KOPT-K1 (cell line): ENCODE measurements around the gene CSH1.
"Not testable (repeated sequence)": the region's sequence is repeated elsewhere in the genome, so short reads cannot be mapped to it uniquely, and the experiment has no call there.

Source experiments
- H3K27ac ChIP-seq: fragments of 200-600 bp; sonication (generic); 2 replicates; pipeline ENCODE4 v1.5.1; 2016; ENCODE audit warnings: antibody characterized with exemption, mild to moderate bottlenecking, low read depth, low read length; ENCODE audit not compliant: poor library complexity, severe bottlenecking
- H3K36me3 ChIP-seq: fragments of 200-600 bp; sonication (generic); 2 replicates; pipeline ENCODE4 v1.5.1; 2017; ENCODE audit warnings: antibody characterized with exemption, mild to moderate bottlenecking, low read length, moderate library complexity; ENCODE audit not compliant: insufficient read depth
- H3K9me3 ChIP-seq: fragments of 200-600 bp; sonication (generic); 2 replicates; pipeline ENCODE4 v1.5.1; 2017; ENCODE audit warnings: antibody characterized with exemption, low read length, mild to moderate bottlenecking; ENCODE audit not compliant: insufficient read depth, poor library complexity, severe bottlenecking

The CSH1 gene

GRCh38 chr17:63896524-63897354, at the start of gene CSH1:
CSH1 (minus strand) TSS chr17:63896574; CDS start chr17:63896511, 63 bp downstream.
- H3K27ac ChIP-seq, H3K36me3 ChIP-seq, H3K9me3 ChIP-seq: not testable (repeated sequence)

- Histone ChIP-seq H3K9me3 (no peaks in the 10 kb centered on the region), H3K36me3 (no peaks in the 10 kb centered on the region), H3K27ac (no peak overlapping the region)
Measured at GRCh38 chr17:63945784-63946439, 49.5 kb upstream of the CSH1 start.

GRCh38 chr17:63944736-63945499, 48.5 kb upstream of the CSH1 start:
- H3K27ac ChIP-seq = no peak overlapping the region
- H3K9me3 ChIP-seq = no peaks in the 10 kb centered on the region
- no peaks in the 10 kb centered on the region for H3K36me3 ChIP-seq

- Histone ChIP-seq H3K27ac (no peak overlapping the region), H3K9me3 (no peaks in the 10 kb centered on the region), H3K36me3 (no peaks in the 10 kb centered on the region)
Measured at GRCh38 chr17:63943745-63944144, 47.4 kb upstream of the CSH1 start.

GRCh38 chr17:63942309-63942985, 46.1 kb upstream of the CSH1 start:
- H3K36me3 ChIP-seq = no peaks in the 10 kb centered on the region
- no peaks in the 10 kb centered on the region for H3K9me3 ChIP-seq
- no peak overlapping the region for H3K27ac ChIP-seq

DNA sequence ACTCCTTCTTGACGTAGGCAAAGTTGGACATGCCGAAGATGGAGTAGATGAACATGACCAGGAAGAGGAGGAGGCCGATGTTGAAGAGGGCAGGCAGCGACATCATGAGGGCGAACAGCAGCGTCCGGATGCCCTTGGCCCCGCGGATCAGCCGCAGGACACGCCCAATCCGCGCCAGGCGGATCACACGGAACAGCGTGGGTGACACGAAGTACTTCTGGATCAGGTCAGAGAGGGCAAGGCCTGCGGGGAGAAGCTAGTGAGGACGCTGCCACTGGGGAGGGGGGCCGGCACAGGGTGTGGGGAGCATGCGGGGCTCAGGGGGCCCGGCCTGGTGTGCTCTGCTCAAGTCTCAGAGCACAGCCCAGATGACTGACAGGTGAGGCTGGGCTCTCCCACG, 45.4 kb upstream of the CSH1 start:
- H3K36me3 ChIP-seq = no peaks in the 10 kb centered on the region
- H3K27ac ChIP-seq = no peak overlapping the region
- H3K9me3 ChIP-seq = no peaks in the 10 kb centered on the region

- Histone ChIP-seq H3K27ac (no peak overlapping the region), H3K9me3 (no peaks in the 10 kb centered on the region), H3K36me3 (no peaks in the 10 kb centered on the region)
Measured at GRCh38 chr17:63941162-63941561, 44.8 kb upstream of the CSH1 start.

- H3K36me3 ChIP-seq = no peaks in the 10 kb centered on the region
- H3K27ac ChIP-seq = no peak overlapping the region
- H3K9me3 ChIP-seq = no peaks in the 10 kb centered on the region
Measured at GRCh38 chr17:63940584-63940983, 44.2 kb upstream of the CSH1 start.

DNA sequence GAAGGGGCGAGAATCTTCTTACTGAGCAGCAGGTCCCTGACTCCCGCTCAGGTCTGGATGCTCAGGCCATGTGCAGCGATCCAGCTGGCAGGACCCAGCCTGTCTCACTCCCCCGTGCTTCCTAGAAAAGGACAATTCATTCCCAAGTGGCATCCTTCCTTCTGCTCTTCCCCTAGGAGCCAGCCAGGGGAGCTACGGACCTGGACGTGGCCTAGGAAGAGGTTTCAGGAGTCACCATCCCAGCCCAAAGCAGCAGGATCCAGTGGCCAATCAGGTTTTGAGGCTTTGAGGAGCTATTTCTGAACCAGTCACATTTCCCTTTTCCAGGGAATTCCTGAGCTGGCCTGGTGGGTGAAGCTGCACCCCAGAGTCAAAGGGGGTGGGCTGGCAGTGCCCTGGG, 43.5 kb upstream of the CSH1 start:
- Histone ChIP-seq H3K36me3 (no peaks in the 10 kb centered on the region), H3K9me3 (no peaks in the 10 kb centered on the region), H3K27ac (no peak overlapping the region)

DNA sequence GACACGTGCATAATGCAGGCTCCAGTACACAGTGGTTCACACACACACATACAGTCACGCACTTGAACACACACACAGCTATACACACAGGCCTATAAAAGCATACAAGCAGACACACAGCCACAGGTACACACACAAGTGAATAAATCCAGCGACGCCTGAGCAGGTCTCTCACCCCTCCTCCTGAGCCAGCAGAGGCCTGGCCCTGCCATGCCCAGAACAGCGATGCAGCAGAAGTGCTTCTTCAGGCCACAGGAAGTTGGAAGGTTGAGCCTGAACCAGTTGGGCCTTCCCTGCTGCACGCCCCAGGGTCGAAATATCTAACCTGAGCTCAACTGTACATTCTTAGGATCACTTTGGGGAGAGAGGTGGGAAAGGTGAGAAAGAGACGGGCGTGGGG, 43.0 kb upstream of the CSH1 start:
- Histone ChIP-seq H3K9me3 (no peaks in the 10 kb centered on the region), H3K36me3 (no peaks in the 10 kb centered on the region), H3K27ac (no peak overlapping the region)

GRCh38 chr17:63937920-63938319, 41.5 kb upstream of the CSH1 start:
- Histone ChIP-seq H3K9me3 (no peaks in the 10 kb centered on the region), H3K27ac (no peak overlapping the region), H3K36me3 (no peaks in the 10 kb centered on the region)

- no peaks in the 10 kb centered on the region for H3K36me3 ChIP-seq
- H3K27ac ChIP-seq = no peak overlapping the region
- no peaks in the 10 kb centered on the region for H3K9me3 ChIP-seq
Measured at GRCh38 chr17:63937319-63937718, 40.9 kb upstream of the CSH1 start.

DNA sequence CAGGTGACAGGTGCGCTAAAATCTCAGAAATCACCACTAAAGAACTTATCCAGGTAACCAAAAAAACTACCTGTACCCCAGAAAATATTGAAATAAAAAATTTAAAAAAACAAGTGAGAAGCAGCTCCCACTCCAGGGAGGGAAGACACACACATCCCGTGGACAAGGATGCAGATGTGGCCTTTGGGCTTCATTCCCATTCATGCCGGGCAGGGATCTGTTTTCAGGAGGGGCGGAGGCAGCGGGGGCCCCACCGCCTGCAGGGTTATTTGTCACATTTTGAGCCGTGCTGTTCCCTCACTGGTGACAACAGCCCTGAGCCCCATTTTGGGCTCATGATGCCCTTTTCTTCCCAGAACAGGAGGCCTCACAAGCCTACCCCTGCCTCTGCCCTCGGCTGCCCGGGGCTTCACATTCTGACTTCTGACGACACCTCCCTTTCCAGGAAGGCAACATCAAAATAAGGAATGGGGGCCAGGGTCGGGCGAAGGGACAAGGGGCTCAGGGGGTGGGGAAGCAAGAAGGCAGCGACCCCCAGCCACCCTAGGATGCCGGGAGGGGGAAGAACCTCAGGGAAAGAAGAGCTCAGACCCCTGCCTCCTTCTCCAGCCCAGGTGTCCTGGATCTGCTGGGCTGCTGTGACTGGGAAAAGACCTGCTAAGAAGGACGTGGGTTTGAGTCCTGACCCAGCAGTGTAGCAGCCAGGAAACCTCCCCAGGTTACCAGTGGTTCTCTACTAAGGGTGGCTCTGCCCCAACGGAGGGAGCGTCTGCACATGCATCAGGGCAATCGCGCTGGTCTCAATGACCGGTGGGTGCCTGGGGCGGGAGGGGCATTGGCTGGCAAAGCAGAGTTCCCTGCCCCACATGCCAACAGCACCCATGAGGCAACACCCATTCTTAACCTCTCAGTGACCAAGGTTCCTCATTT, 38.1 kb upstream of the CSH1 start:
- Histone ChIP-seq H3K9me3 (no peaks in the 10 kb centered on the region), H3K27ac (no peak overlapping the region), H3K36me3 (no peaks in the 10 kb centered on the region; the same call in 1 of the 2 replicates)

DNA sequence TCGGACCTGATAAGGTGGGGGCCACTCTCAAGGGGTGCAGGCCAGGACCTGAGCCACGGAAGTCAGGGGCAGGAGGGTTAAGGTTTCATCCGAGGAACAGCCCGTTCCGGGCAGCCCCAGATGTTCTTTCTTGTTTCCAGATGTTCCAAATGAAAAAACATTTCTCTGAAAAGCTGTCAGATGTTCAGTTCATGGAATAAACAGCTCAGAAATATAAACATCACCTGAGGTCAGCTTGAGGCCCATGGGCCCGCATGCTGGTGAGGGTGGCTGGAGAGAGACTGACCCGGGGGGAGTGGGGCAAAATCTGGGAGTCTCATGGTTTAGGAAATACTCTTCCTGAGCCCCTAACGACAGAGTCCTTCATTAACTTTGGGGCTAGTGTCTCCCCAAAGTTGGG, 37.2 kb upstream of the CSH1 start:
- Histone ChIP-seq H3K36me3 (no peaks in the 10 kb centered on the region; the same call in 1 of the 2 replicates), H3K27ac (no peak overlapping the region), H3K9me3 (no peaks in the 10 kb centered on the region)
